K562 (cell line): ENCODE data around the gene RHBDL3. TPM values are rescaled to one million over a fixed set of nuclear protein-coding genes. Genes with fewer than 3 reads are reported as not detected.
A peak's percentile ranks its signal among the peaks of the same experiment; 100 is the strongest.

Source experiments
- ATF1 ChIP-seq, 2 experiments: fragments of 450-650 bp in 1 of 2; IDR thresholded peaks; 2 replicates each; pipeline ENCODE4 v1.6.1; 2016; ENCODE audit warnings: missing compliant biosample characterization in 1 of 2, missing genetic modification characterization in 1 of 2
- CBX3 ChIP-seq, 2 experiments: IDR thresholded peaks; 1 replicate in 1 of 2; 2 replicates in 1 of 2; pipeline ENCODE4 v1.6.1; 2012; ENCODE audit warnings: inconsistent platforms in 2 of 2, low read length in 2 of 2, borderline replicate concordance in 1 of 2, control low read depth in 1 of 2
- CREB3 ChIP-seq: fragments of 450-650 bp; conservative IDR thresholded peaks from 2 replicates; pipeline ENCODE4 v1.6.1; 2016; ENCODE audit warnings: missing genetic modification characterization, low read depth, mild to moderate bottlenecking, missing compliant biosample characterization, moderate library complexity
- CTCF ChIP-seq, 3 experiments: IDR thresholded peaks in 2 of 3; conservative IDR thresholded peaks in 1 of 3; 2 replicates each; pipeline ENCODE4 v1.5.1; 2011 to 2012; ENCODE audit warnings: low read length in 3 of 3, mild to moderate bottlenecking in 3 of 3, control low read depth in 2 of 3, improper control_type of control experiment in 1 of 3, inconsistent platforms in 1 of 3, low read depth in 1 of 3, mixed read lengths in 1 of 3, moderate library complexity in 1 of 3; ENCODE audit not compliant: insufficient read depth in 2 of 3
- DEAF1 ChIP-seq: fragments of 450-650 bp; formaldehyde crosslinking; IDR thresholded peaks from 2 replicates; pipeline ENCODE4 v1.4.0; 2020; ENCODE audit warnings: mild to moderate bottlenecking, moderate library complexity
- FOXO4 ChIP-seq: fragments of 450-650 bp; formaldehyde crosslinking; IDR thresholded peaks from 2 replicates; pipeline ENCODE4 v1.4.0; 2020; ENCODE audit warnings: mild to moderate bottlenecking, moderate library complexity
- ILK ChIP-seq: fragments of 450-650 bp; IDR thresholded peaks from 2 replicates; pipeline ENCODE4 v1.6.1; 2016; ENCODE audit warnings: missing genetic modification characterization, low read depth, mild to moderate bottlenecking, missing compliant biosample characterization, moderate library complexity, borderline replicate concordance
- KLF13 ChIP-seq: fragments of 450-650 bp; IDR thresholded peaks from 2 replicates; pipeline ENCODE4 v1.6.1; 2016; ENCODE audit warnings: missing genetic modification characterization, low read depth, mild to moderate bottlenecking, missing compliant biosample characterization, moderate library complexity, borderline replicate concordance
- NONO ChIP-seq, 2 experiments: fragments of 200-400 bp in 1 of 2; fragments of 450-650 bp in 1 of 2; formaldehyde crosslinking in 1 of 2; IDR thresholded peaks; 2 replicates each; pipeline ENCODE4 v1.6.1; 2017; ENCODE audit warnings: low read depth in 2 of 2, mild to moderate bottlenecking in 2 of 2, moderate library complexity in 2 of 2, low read length in 1 of 2
- PML ChIP-seq: IDR thresholded peaks from 2 replicates; pipeline ENCODE4 v1.6.1; 2012; ENCODE audit warnings: low read length, inconsistent platforms
- TAF15 ChIP-seq: fragments of 200-400 bp; formaldehyde crosslinking; IDR thresholded peaks from 2 replicates; pipeline ENCODE4 v1.6.1; 2017; ENCODE audit warnings: mild to moderate bottlenecking, low read depth, low read length, moderate library complexity
- U2AF1 ChIP-seq: fragments of 200-400 bp; formaldehyde crosslinking; optimal IDR thresholded peaks from 2 replicates; pipeline ENCODE3; 2017; ENCODE audit warnings: mild to moderate bottlenecking, low read depth, low read length, moderate library complexity
- ZNF217 ChIP-seq: sonication (generic); formaldehyde crosslinking; IDR thresholded peaks from 2 replicates; pipeline ENCODE4 v1.8.0; 2022; ENCODE audit warnings: mild to moderate bottlenecking, missing genetic modification reagents
- ZNF696 ChIP-seq: fragments of 250-450 bp; sonication (Bioruptor Pico); conservative IDR thresholded peaks from 2 replicates; pipeline ENCODE4 v1.4.0; 2020; ENCODE audit warnings: mild to moderate bottlenecking, moderate library complexity
- ZNF740 ChIP-seq, 3 experiments: fragments of 200-800 bp in 1 of 3; sonication (Bioruptor generic) in 1 of 3; sonication (generic) in 1 of 3; formaldehyde crosslinking in 1 of 3; IDR thresholded peaks; 2 replicates each; pipeline versions ENCODE4 v1.6.1 to v1.8.0; 2016 to 2022; ENCODE audit warnings: mild to moderate bottlenecking in 2 of 3, missing compliant biosample characterization in 2 of 3, missing genetic modification characterization in 2 of 3, missing genetic modification reagents in 1 of 3
- polyA plus RNA-seq, 8 experiments: library from polyadenylated mRNA; depleted of rRNA in 4 of 8; stranded (reverse) in 5 of 8; unstranded in 3 of 8; fragments of >200 nt; fragmentation: Nextera tagmentation in 2 of 8; fragmentation: Illumina TruSeq in 1 of 8; extraction: Ambion mirVana in 2 of 8; extraction: Trizol in 1 of 8; gene quantifications; 2 replicates each; pipeline versions ENCODE4 v1.2.1 to v1.2.3, GENCODE V29; 2011 to 2014; ENCODE audit warnings: inconsistent platforms in 1 of 8, missing spikeins in 1 of 8
- total RNA-seq, 7 experiments: library from RNA; depleted of rRNA in 6 of 7; stranded (reverse); fragments of >200 nt in 6 of 7; fragmentation: Illumina TruSeq in 2 of 7; extraction: Trizol in 2 of 7; gene quantifications; 2 replicates each; pipeline versions ENCODE4 v1.2.1 to v1.2.3, GENCODE V29; 2011 to 2021; ENCODE audit warnings: low replicate concordance in 1 of 7

Gene RHBDL3
- total and polyA plus RNA-seq, 9 of the 15 experiments (the other 6 are each of a cell fraction or from before 2014, with no cell fraction given) = 0.06 to 0.31 (median 0.09) TPM; not detected in 4

GRCh38 chr17:32341857-32342602, 76.4 kb downstream of the RHBDL3 start, which contains the start of gene C17orf75 (continued):
- TF ChIP-seq ZNF696 (CRISPR knock-in tag) (no peak), CBX3 (IDR thresholded peaks at IDR 0.05; ENCODE audit: borderline replicate concordance in 1 of 2, low read length in 2 of 2) (peak in 1 of 2 experiments; percentile 80; a peak in 2 of 3 replicates), ATF1 (CRISPR knock-in tag; IDR thresholded peaks at IDR 0.05) (no peak; the same call in 1 of the 2 replicates), ATF1 (tag; IDR thresholded peaks at IDR 0.05) (peak; percentile 43), ZNF217 (CRISPR knock-in tag) (no peak), CTCF (IDR thresholded peaks at IDR 0.05 in 2 of 3, conservative IDR thresholded peaks at IDR 0.05 in 1 of 3; ENCODE audit: insufficient read depth in 2 of 3, low read depth in 1 of 3, low read length in 3 of 3) (no peak), KLF13 (tag) (peak; percentile 91), ILK (tag) (no peak), PML (peak; percentile 59; the same call in 1 of the 2 replicates), NONO (IDR thresholded peaks at IDR 0.05; ENCODE audit: low read depth in 2 of 2, low read length in 1 of 2) (peak; percentile 7 to 91; a peak in 2 of 4 replicates), ZNF740 (CRISPR knock-in tag; IDR thresholded peaks at IDR 0.05) (no peak), ZNF740 (tag; IDR thresholded peaks at IDR 0.05) (no peak), DEAF1 (CRISPR knock-in tag) (no peak), FOXO4 (CRISPR knock-in tag) (no peak), TAF15 (no peak), U2AF1 (no peak), CREB3 (no peak)
